ENCODE measurements around the gene C15orf40. TPM values are rescaled to one million over a fixed set of nuclear protein-coding genes. Genes with fewer than 3 reads are reported as not detected.

C15orf40 gene
- total RNA-seq, 2 donors from 2014 or later = 19.0 to 22.7 TPM

GRCh38 chr15:82979726-82980125 lies 31.7 kb downstream of the C15orf40 start:
- no peak for DNase-seq
- Histone ChIP-seq H3K27me3 (no peaks in the 10 kb centered on the region), H3K36me3 (no peaks in the 10 kb centered on the region), H3K9me3 (no peaks in the 10 kb centered on the region), H3K9ac (ENCODE audit: low read depth in 2 of 2, low read length in 2 of 2) (no peak overlapping the region), H3K4me1 (no peaks in the 10 kb centered on the region), H3K27ac (no peak overlapping the region), H3K4me3 (no peak overlapping the region)
- TF ChIP-seq, protein P1, sequence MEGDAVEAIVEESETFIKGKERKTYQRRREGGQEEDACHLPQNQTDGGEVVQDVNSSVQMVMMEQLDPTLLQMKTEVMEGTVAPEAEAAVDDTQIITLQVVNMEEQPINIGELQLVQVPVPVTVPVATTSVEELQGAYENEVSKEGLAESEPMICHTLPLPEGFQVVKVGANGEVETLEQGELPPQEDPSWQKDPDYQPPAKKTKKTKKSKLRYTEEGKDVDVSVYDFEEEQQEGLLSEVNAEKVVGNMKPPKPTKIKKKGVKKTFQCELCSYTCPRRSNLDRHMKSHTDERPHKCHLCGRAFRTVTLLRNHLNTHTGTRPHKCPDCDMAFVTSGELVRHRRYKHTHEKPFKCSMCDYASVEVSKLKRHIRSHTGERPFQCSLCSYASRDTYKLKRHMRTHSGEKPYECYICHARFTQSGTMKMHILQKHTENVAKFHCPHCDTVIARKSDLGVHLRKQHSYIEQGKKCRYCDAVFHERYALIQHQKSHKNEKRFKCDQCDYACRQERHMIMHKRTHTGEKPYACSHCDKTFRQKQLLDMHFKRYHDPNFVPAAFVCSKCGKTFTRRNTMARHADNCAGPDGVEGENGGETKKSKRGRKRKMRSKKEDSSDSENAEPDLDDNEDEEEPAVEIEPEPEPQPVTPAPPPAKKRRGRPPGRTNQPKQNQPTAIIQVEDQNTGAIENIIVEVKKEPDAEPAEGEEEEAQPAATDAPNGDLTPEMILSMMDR (IDR thresholded peaks at IDR 0.05) = no peak
- intact Hi-C loops (cut with DNase I) = no loop called here

DNA sequence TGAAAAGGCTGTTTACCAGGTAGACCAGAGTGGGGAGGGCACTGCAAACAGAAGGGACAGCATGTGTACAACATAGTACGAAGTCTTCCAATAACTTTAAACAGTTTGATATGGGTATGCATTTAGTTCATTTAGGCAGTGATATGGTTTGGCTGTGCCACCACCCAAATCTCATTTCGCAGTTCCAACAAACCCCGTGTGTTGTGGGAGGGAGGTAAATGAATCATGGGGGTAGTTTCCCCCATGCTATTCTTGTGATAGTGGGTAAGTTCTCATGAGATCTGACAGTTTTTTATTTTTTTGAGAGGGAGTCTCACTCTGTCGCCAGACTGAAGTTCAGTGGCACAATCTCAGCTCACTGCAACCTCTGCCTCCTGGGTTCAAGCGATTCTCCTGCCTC lies 33.0 kb downstream of the C15orf40 start:
- no peak for DNase-seq

GRCh38 chr15:82977076-82977475 lies 34.4 kb downstream of the C15orf40 start:
- no peak overlapping the region for H3K4me3 ChIP-seq
- no peaks in the 10 kb centered on the region for H3K36me3 ChIP-seq
- H3K27ac ChIP-seq = no peak overlapping the region
- TF ChIP-seq, protein P1 (IDR thresholded peaks at IDR 0.05) = no peak
- no peak for DNase-seq
- no peaks in the 10 kb centered on the region for H3K27me3 ChIP-seq
- H3K4me1 ChIP-seq = no peaks in the 10 kb centered on the region
- H3K9ac ChIP-seq (ENCODE audit: low read depth in 2 of 2, low read length in 2 of 2) = no peak overlapping the region
- no peaks in the 10 kb centered on the region for H3K9me3 ChIP-seq
- intact Hi-C loops (cut with DNase I) = no loop called here

More for the DNA sequence above, 33.0 kb downstream of the C15orf40 start:
- H3K9ac ChIP-seq (ENCODE audit: low read depth in 2 of 2, low read length in 2 of 2) = no peak overlapping the region
- TF ChIP-seq, protein P1 (IDR thresholded peaks at IDR 0.05) = no peak
- H3K36me3 ChIP-seq = no peaks in the 10 kb centered on the region
- H3K27me3 ChIP-seq = no peaks in the 10 kb centered on the region
- no peaks in the 10 kb centered on the region for H3K4me1 ChIP-seq
- no peak overlapping the region for H3K4me3 ChIP-seq
- no peaks in the 10 kb centered on the region for H3K9me3 ChIP-seq
- intact Hi-C loops (cut with DNase I) = no loop called here
- no peak overlapping the region for H3K27ac ChIP-seq

GRCh38 chr15:82972990-82973389 lies 38.4 kb downstream of the C15orf40 start:
- no peak for DNase-seq
- H3K4me3 ChIP-seq = no peak overlapping the region
- H3K27me3 ChIP-seq = no peaks in the 10 kb centered on the region
- H3K9ac ChIP-seq (ENCODE audit: low read depth in 2 of 2, low read length in 2 of 2) = no peak overlapping the region
- no peaks in the 10 kb centered on the region for H3K4me1 ChIP-seq
- TF ChIP-seq, protein P1 (IDR thresholded peaks at IDR 0.05) = no peak
- H3K27ac ChIP-seq = no peak overlapping the region
- H3K36me3 ChIP-seq = no peaks in the 10 kb centered on the region
- no peaks in the 10 kb centered on the region for H3K9me3 ChIP-seq
- intact Hi-C loops (cut with DNase I) = no loop called here

GRCh38 chr15:82971218-82971984 lies 40.0 kb downstream of the C15orf40 start:
- no peak overlapping the region for H3K4me3 ChIP-seq
- intact Hi-C loops (cut with DNase I) = no loop called here
- no peaks in the 10 kb centered on the region for H3K36me3 ChIP-seq
- H3K9ac ChIP-seq (ENCODE audit: low read depth in 2 of 2, low read length in 2 of 2) = no peak overlapping the region
- no peaks in the 10 kb centered on the region for H3K27me3 ChIP-seq
- H3K27ac ChIP-seq = no peak overlapping the region
- H3K9me3 ChIP-seq = no peaks in the 10 kb centered on the region
- DNase-seq = no peak
- no peaks in the 10 kb centered on the region for H3K4me1 ChIP-seq
- TF ChIP-seq, protein P1 (IDR thresholded peaks at IDR 0.05) = no peak
